Colon (tissue), 2 donors: ENCODE results near the gene UBL4A.

Experiments
- FAIRE-seq: peaks from 2 replicates; lab custom pipeline; 2012; peaks lifted over from hg19 to GRCh38; lab: Jason Lieb, UNC
- donor health status: control.
- donor health status: control.

Gene UBL4A

GRCh38 chrX:154460326-154460725 lies 26.1 kb downstream of the UBL4A start:
- FAIRE-seq: no peak

GRCh38 chrX:154459832-154460231 lies 26.6 kb downstream of the UBL4A start:
- no peak for FAIRE-seq

- no peak for FAIRE-seq
Measured at GRCh38 chrX:154458954-154459778, 27.2 kb downstream of the UBL4A start.

- no peak for FAIRE-seq
Measured at GRCh38 chrX:154458116-154458953, 28.1 kb downstream of the UBL4A start, which contains the start of gene PLXNA3. TSS of gene PLXNA3 (plus strand) at chrX:154458281. CDS start at chrX:154460184, 1,903 bp downstream.

- no peak for FAIRE-seq
Measured at GRCh38 chrX:154457491-154458115, 28.8 kb downstream of the UBL4A start.

GRCh38 chrX:154452823-154453222 lies 33.6 kb downstream of the UBL4A start:
- FAIRE-seq: no peak

GRCh38 chrX:154450312-154450711 lies 36.1 kb downstream of the UBL4A start:
- no peak for FAIRE-seq

- no peak for FAIRE-seq
Measured at GRCh38 chrX:154449618-154450017, 36.8 kb downstream of the UBL4A start.

GRCh38 chrX:154448484-154448883 lies 37.9 kb downstream of the UBL4A start:
- no peak for FAIRE-seq

- no peak for FAIRE-seq
Measured at GRCh38 chrX:154446430-154446829, 40.0 kb downstream of the UBL4A start.

- no peak for FAIRE-seq
Measured at GRCh38 chrX:154445776-154446175, 40.6 kb downstream of the UBL4A start.

GRCh38 chrX:154444755-154445246 lies 41.6 kb downstream of the UBL4A start:
- FAIRE-seq: no peak

GRCh38 chrX:154443992-154444754 lies 42.2 kb downstream of the UBL4A start, which contains the start of gene FAM50A:
TSS of gene FAM50A (plus strand) at chrX:154444141. CDS start at chrX:154444236, 95 bp downstream.
- FAIRE-seq: no peak

GRCh38 chrX:154443479-154443910 lies 42.9 kb downstream of the UBL4A start:
- no peak for FAIRE-seq

- FAIRE-seq: no peak
Measured at GRCh38 chrX:154441984-154442707, 44.3 kb downstream of the UBL4A start.

- FAIRE-seq: no peak
Measured at GRCh38 chrX:154441564-154441963, 44.9 kb downstream of the UBL4A start.

GRCh38 chrX:154440623-154441357 lies 45.6 kb downstream of the UBL4A start:
- FAIRE-seq: no peak

GRCh38 chrX:154439841-154440240 lies 46.6 kb downstream of the UBL4A start:
- FAIRE-seq: no peak

GRCh38 chrX:154437971-154438893 lies 48.2 kb downstream of the UBL4A start:
- FAIRE-seq: no peak
